Hindlimb muscle (tissue), 1 donor: Measurements from ENCODE around the gene ZBTB9. TPM values are rescaled to one million over a fixed set of nuclear protein-coding genes. Genes with fewer than 3 reads are reported as not detected.

Experiments
- DNase-seq: peaks from one replicate; pipeline ENCODE4 v3.0.0-alpha.2; 2013
- polyA plus RNA-seq: library from polyadenylated mRNA; unstranded; fragments of 120-200 nt; gene quantifications from one replicate; pipeline ENCODE4 v1.2.1, GENCODE V29; 2013; ENCODE audit not compliant: insufficient read length

Gene ZBTB9
- polyA plus RNA-seq, 1 donor: 6.4 TPM

GRCh38 chr6:33418690-33419291 lies 35.6 kb upstream of the ZBTB9 start:
- no peak for DNase-seq

- DNase-seq: peak; percentile 80
These were observed 34.5 kb upstream of the ZBTB9 start, which contains the start of gene SYNGAP1 for GRCh38 chr6:33419580-33420490. Gene SYNGAP1, plus strand, starts transcription at chr6:33420065. Its CDS starts 200 bp downstream, at chr6:33420265.

- DNase-seq: no peak
These were observed 33.7 kb upstream of the ZBTB9 start for GRCh38 chr6:33420491-33421343.

GRCh38 chr6:33421344-33421643 lies 33.1 kb upstream of the ZBTB9 start:
- no peak for DNase-seq

- DNase-seq: no peak
These were observed 30.6 kb upstream of the ZBTB9 start for GRCh38 chr6:33423777-33424176.

- DNase-seq: no peak
These were observed 29.3 kb upstream of the ZBTB9 start for GRCh38 chr6:33424855-33425667.

- DNase-seq: peak; percentile 86
These were observed 28.5 kb upstream of the ZBTB9 start for GRCh38 chr6:33425668-33426577.

- no peak for DNase-seq
These were observed 27.5 kb upstream of the ZBTB9 start for GRCh38 chr6:33426590-33427511.

GRCh38 chr6:33427585-33428223 lies 26.7 kb upstream of the ZBTB9 start:
- no peak for DNase-seq

GRCh38 chr6:33428224-33428965 lies 26.0 kb upstream of the ZBTB9 start:
- no peak for DNase-seq

- DNase-seq: no peak
These were observed 25.2 kb upstream of the ZBTB9 start for GRCh38 chr6:33428966-33429749.

- no peak for DNase-seq
These were observed 24.7 kb upstream of the ZBTB9 start for GRCh38 chr6:33429750-33430052.

- DNase-seq: no peak
These were observed 24.0 kb upstream of the ZBTB9 start for GRCh38 chr6:33430334-33430733.

- no peak for DNase-seq
These were observed 23.1 kb upstream of the ZBTB9 start for GRCh38 chr6:33430991-33431879.

- no peak for DNase-seq
These were observed 22.4 kb upstream of the ZBTB9 start for GRCh38 chr6:33431880-33432541.

GRCh38 chr6:33432546-33432945 lies 21.8 kb upstream of the ZBTB9 start:
- no peak for DNase-seq
